Naive B cell (primary cell): ENCODE data around the gene TRPM5. TPM values are rescaled to one million over a fixed set of nuclear protein-coding genes. Genes with fewer than 3 reads are reported as not detected.

ENCODE experiments used
- ATAC-seq, 2 donors: fragments of 150-1000 bp; cut with Tn5 transposase; 2 replicates each; pipeline ENCODE4 v1.10.0; 2021; ENCODE audit warnings: low read depth in 2 of 2, mild to moderate bottlenecking in 2 of 2, moderate library complexity in 2 of 2
- DNase-seq: peaks from one replicate; pipeline ENCODE4 v3.0.0; 2022
- H3K27ac Mint-ChIP-seq, 6 donors: one replicate each; pipeline ENCODE4 v1.8.0; 2020 to 2022; ENCODE audit warnings: mild to moderate bottlenecking in 6 of 6, mixed read lengths in 6 of 6, moderate library complexity in 5 of 6, inconsistent platforms in 2 of 6
- H3K27me3 Mint-ChIP-seq, 3 donors: one replicate each; pipeline ENCODE4 v1.8.0; 2021 to 2022; ENCODE audit warnings: mixed read lengths in 3 of 3, mild to moderate bottlenecking in 1 of 3
- H3K36me3 Mint-ChIP-seq, 2 donors: one replicate each; pipeline ENCODE4 v1.8.0; 2020 to 2022; ENCODE audit warnings: mixed read lengths in 2 of 2, inconsistent platforms in 1 of 2, mild to moderate bottlenecking in 1 of 2
- H3K4me1 Mint-ChIP-seq, 3 donors: one replicate each; pipeline ENCODE4 v1.8.0; 2020 to 2022; ENCODE audit warnings: mixed read lengths in 3 of 3, inconsistent platforms in 1 of 3, mild to moderate bottlenecking in 1 of 3, moderate library complexity in 1 of 3
- H3K4me3 Mint-ChIP-seq, 8 donors: one replicate each; pipeline ENCODE4 v1.8.0; 2020 to 2022; ENCODE audit warnings: mild to moderate bottlenecking in 8 of 8, mixed read lengths in 8 of 8, moderate library complexity in 8 of 8, inconsistent platforms in 2 of 8
- H3K9me3 Mint-ChIP-seq, 7 donors: one replicate each; pipeline ENCODE4 v1.8.0; 2020 to 2022; ENCODE audit warnings: mixed read lengths in 7 of 7, mild to moderate bottlenecking in 5 of 7, inconsistent platforms in 2 of 7, moderate library complexity in 1 of 7
- polyA plus RNA-seq, 6 donors: library from polyadenylated mRNA; unstranded; fragments of 300-500 nt; fragmentation: Illumina TruSeq; gene quantifications; one replicate each; pipeline ENCODE4 v1.2.3, GENCODE V29; 2021; ENCODE audit warnings: low read depth in 6 of 6

The TRPM5 gene
- polyA plus RNA-seq, 6 donors from 2014 or later, result not detected

DNA sequence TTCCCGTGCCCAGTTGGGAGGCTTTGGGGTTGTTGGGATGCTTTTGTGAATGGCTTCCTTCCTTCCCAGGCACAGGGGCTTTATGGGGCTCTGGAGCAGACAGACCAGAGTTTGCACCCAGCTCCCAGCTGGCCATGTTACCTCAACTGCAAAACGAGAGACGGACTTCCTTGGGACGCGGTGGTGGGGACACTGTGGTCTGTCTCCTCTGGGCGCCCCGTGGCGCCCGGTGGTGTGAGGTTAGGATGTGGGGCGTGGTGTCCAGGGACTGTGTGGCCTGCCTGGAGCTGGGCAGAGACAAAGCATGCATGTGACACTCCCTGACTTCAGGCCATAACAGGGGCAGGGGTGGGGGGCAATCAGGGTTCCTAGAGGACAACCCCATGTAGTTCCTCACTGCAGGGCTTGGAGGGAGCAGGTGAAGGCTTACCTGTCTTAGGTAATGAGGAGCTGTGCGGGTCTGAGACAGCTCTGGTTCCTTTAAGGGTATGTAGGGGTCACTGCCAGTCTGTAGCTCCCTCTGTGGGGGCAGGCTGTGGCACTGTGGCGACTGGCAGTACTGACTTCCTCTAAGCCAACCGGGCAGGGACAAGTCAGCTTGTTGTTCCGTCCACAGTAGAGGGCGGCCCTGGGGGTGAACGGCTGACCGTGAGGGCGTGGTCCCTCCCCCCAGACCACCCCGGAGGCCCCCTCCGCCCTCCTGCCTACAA is 14.9 kb upstream of the TRPM5 start:
- Mint-ChIP-seq H3K36me3 (no peaks in the 10 kb centered on the region), H3K27me3 (no peaks in the 10 kb centered on the region), H3K4me3 (peak overlapping the region in 2 of 8 donors; percentile 35 to 44), H3K9me3 (no peaks in the 10 kb centered on the region), H3K4me1 (peaks cover 15 to 38% (median 26%) of the 10 kb centered on the region in 3 donors), H3K27ac (no peak overlapping the region)
- ATAC-seq, result no peak
- no peak for DNase-seq

DNA sequence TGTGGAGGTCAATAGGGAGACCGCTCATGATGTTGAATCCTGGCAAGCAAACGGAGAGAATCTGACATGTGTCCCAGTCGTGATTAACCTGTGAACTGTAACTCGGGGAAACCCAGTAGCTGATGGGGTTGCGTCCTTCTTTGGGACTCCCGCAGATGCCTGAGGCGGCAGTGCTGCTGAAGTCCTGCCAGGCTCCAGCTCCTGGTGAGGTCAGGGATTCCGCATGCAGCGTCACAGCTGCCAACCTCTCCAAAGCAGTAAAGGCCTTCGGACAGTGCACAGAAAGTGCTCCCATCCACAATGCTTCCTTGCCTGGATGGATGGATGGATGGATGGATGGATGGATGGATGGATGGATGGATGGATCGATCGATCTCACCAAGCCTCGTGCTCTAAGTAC is 14.0 kb upstream of the TRPM5 start:
- Mint-ChIP-seq H3K27me3 (no peaks in the 10 kb centered on the region), H3K4me3 (no peak overlapping the region), H3K27ac (no peak overlapping the region), H3K36me3 (no peaks in the 10 kb centered on the region), H3K9me3 (peaks cover 0 to 4% (median 0%) of the 10 kb centered on the region in 7 donors), H3K4me1 (peaks cover 9 to 32% (median 20%) of the 10 kb centered on the region in 3 donors)
- DNase-seq (no peak), ATAC-seq (no peak)

GRCh38 chr11:2453436-2453835 is 9.1 kb upstream of the TRPM5 start:
- ATAC-seq (no peak), DNase-seq (no peak)
- peaks cover 0 to 4% (median 0%) of the 10 kb centered on the region in 7 donors for H3K9me3 Mint-ChIP-seq
- no peak overlapping the region for H3K4me3 Mint-ChIP-seq
- no peaks in the 10 kb centered on the region for H3K36me3 Mint-ChIP-seq
- H3K4me1 Mint-ChIP-seq, result peaks cover 4 to 7% (median 7%) of the 10 kb centered on the region in 3 donors
- H3K27ac Mint-ChIP-seq, result no peak overlapping the region
- peaks cover 0 to 4% (median 0%) of the 10 kb centered on the region in 3 donors for H3K27me3 Mint-ChIP-seq

- Mint-ChIP-seq H3K4me3 (no peak overlapping the region), H3K27me3 (peaks cover 0 to 4% (median 0%) of the 10 kb centered on the region in 3 donors), H3K27ac (peak overlapping the region in 1 of 6 donors; percentile 59), H3K4me1 (peaks cover 9 to 12% (median 11%) of the 10 kb centered on the region in 3 donors), H3K9me3 (peaks cover 0 to 4% (median 0%) of the 10 kb centered on the region in 7 donors), H3K36me3 (no peaks in the 10 kb centered on the region)
- ATAC-seq, result no peak
- no peak for DNase-seq
Measured at GRCh38 chr11:2452321-2453012, 8.2 kb upstream of the TRPM5 start.

- Mint-ChIP-seq H3K4me3 (no peak overlapping the region), H3K4me1 (peaks cover 12 to 17% (median 16%) of the 10 kb centered on the region in 3 donors), H3K9me3 (peaks cover 0 to 4% (median 0%) of the 10 kb centered on the region in 7 donors), H3K36me3 (no peaks in the 10 kb centered on the region), H3K27ac (no peak overlapping the region), H3K27me3 (peaks cover 0 to 4% (median 0%) of the 10 kb centered on the region in 3 donors)
- DNase-seq, result no peak
- no peak for ATAC-seq
Measured at GRCh38 chr11:2451916-2452315, 7.6 kb upstream of the TRPM5 start.

DNA sequence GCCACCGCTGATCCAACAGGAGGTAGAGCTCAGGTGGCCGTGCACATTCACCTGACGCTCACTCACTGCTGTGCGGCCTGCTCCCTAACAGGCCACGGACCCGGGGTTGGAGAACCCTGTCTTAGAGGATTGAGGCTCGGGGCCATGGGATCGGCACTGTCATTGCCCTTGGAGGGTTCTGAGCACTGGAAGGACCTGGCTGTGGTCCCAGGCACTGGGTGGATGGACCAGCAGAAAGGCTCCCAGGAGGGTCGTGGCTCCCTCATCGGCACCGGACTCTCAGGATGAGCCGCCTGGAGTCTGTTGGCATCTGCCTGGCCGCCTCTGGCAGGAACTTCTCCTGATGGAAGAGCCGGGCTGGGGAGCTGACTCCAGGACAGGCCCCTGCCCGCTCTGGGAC is 7.0 kb upstream of the TRPM5 start:
- DNase-seq (no peak), ATAC-seq (no peak)
- Mint-ChIP-seq H3K36me3 (no peaks in the 10 kb centered on the region), H3K27me3 (peaks cover 0 to 5% (median 0%) of the 10 kb centered on the region in 3 donors), H3K27ac (no peak overlapping the region), H3K4me3 (no peak overlapping the region), H3K9me3 (peaks cover 0 to 4% (median 0%) of the 10 kb centered on the region in 7 donors), H3K4me1 (peaks cover 15 to 23% (median 22%) of the 10 kb centered on the region in 3 donors)

DNA sequence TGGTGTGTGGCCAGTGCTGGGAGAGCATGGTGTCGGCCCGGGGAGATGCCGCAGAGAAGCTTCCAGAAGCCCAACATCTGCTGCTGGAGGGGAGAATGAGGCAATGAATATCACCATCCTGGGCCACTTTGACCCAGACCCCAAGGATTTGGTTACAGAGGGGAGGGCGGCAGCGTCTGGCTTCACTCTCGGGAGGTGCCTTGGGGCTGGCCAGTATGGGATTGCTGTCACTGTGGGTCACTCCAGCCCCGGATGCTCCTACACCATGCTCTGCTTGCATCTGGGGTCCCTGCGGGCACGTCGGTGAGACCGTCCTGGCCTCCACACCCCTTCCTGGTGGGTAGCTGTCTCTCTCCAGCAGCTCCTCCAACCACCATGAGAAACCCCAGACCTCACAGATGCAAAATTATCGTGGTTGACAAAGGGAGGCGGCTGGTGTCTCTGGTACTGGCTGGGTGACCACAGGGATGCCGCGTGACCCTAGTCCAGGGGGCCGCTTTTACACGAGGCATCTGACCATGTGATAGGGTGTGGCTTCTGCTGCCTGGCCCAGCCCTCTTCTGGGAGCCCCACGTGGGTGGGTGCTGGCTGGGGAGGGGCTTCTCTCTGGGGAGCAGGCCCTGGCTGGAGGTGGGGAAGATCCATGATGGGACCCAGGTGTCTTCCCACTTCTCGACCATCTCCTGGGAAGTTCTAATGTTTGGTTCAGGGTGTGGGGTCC is 6.2 kb upstream of the TRPM5 start:
- no peak overlapping the region for H3K27ac Mint-ChIP-seq
- peak overlapping the region in 1 of 8 donors; percentile 47 for H3K4me3 Mint-ChIP-seq
- no peaks in the 10 kb centered on the region for H3K36me3 Mint-ChIP-seq
- peaks cover 0 to 12% (median 0%) of the 10 kb centered on the region in 3 donors for H3K27me3 Mint-ChIP-seq
- H3K9me3 Mint-ChIP-seq, result peaks cover 0 to 4% (median 0%) of the 10 kb centered on the region in 7 donors
- ATAC-seq, result no peak
- peaks cover 22 to 30% (median 26%) of the 10 kb centered on the region in 3 donors for H3K4me1 Mint-ChIP-seq
- DNase-seq, result no peak

GRCh38 chr11:2449548-2450320 is 5.4 kb upstream of the TRPM5 start:
- Mint-ChIP-seq H3K4me3 (peak overlapping the region in 1 of 8 donors; percentile 47), H3K9me3 (peaks cover 0 to 4% (median 0%) of the 10 kb centered on the region in 7 donors), H3K36me3 (no peaks in the 10 kb centered on the region), H3K4me1 (peaks cover 25 to 35% (median 30%) of the 10 kb centered on the region in 3 donors), H3K27ac (no peak overlapping the region), H3K27me3 (peaks cover 0 to 16% (median 0%) of the 10 kb centered on the region in 3 donors)
- no peak for ATAC-seq
- no peak for DNase-seq

DNA sequence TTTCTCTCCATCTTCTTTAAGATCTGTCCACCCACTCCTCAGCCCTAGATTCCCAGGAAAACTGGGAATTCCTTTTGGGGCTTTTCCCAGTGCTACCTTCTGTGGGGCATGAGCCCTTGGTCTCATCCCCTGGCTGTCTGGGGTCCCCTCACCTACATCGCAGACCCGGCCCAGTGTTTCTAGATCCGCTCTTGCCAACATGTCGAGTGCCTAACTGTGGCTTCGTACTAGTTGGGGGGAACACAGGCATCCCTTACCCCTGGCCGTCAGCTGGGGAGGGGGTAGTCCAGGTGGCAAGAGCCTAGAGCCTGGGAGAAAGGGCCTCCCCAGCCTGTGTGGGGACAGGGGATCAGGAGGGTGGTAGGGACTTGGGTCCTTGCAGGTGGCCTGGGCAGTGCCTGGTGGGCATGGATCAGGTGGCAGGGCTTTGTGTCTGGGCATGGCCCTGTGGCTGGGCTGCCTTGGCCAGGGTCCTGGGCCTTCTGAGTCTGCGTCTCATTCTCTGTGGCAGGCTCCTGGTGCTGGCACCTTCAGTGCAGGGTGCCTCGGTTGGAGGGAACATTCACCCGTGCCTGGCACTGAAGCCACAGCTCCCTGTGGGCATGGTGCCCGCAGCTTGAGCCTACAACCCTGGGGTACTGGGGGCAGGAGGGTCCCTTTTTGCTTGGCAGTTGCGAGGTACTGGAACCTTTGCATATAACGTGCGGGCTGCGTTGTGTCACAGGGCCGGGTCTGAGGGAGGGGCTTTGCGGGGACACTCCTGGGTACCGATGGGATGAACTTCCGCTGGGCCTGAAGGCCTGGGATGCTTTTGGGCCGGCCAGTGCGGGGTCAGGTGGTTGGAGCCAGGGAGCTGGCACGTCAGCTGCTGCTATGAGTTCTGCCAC is 4.6 kb upstream of the TRPM5 start:
- DNase-seq (no peak), ATAC-seq (no peak)
- Mint-ChIP-seq H3K27me3 (peaks cover 0 to 16% (median 0%) of the 10 kb centered on the region in 3 donors), H3K27ac (peak overlapping the region in 1 of 6 donors; percentile 70), H3K4me3 (peak overlapping the region; percentile 38 to 93 (median 58)), H3K9me3 (peaks cover 0 to 4% (median 0%) of the 10 kb centered on the region in 7 donors), H3K36me3 (no peaks in the 10 kb centered on the region), H3K4me1 (peaks cover 25 to 35% (median 30%) of the 10 kb centered on the region in 3 donors)

DNA sequence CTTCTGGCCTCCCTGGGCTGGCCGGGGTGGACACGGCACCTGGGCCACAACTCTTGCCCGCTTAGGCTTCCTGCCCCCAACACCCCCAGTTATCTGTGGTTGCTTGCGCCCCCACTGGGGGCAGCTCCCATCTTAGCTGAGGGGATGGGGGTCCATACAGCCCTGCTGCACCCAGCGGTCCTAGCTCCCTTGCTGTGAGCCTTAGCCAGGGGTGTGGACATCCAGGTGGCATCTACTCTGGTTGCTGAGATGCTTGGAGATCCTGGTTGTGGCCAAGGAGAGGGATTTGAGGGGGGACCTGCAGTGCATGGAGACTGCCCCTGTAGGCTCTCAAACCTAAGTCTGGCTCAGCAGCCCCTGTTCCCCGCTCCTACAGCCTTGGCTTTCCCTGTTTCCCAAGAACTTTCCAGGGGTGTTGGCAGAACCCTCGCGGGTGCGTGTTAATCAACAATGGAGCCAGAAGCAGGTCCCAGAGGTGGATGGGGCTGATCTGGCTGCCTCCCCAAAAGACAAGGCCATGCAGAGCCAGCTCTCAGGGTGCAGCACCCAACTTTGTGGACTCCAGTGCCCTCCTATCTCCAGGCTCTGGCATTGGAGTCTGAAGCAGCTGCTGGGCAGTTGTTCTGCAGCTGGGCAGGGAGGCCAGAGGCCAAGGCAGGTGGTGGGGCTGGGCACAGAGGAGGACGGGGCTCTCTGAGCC is 3.8 kb upstream of the TRPM5 start:
- DNase-seq, result no peak
- ATAC-seq, result no peak
- Mint-ChIP-seq H3K9me3 (no peaks in the 10 kb centered on the region), H3K27ac (peak overlapping the region in 1 of 6 donors; percentile 59), H3K4me1 (peaks cover 25 to 35% (median 34%) of the 10 kb centered on the region in 3 donors), H3K36me3 (no peaks in the 10 kb centered on the region), H3K4me3 (peak overlapping the region in 6 of 8 donors; percentile 92 to 95 (median 94)), H3K27me3 (peaks cover 0 to 16% (median 0%) of the 10 kb centered on the region in 3 donors)

DNA sequence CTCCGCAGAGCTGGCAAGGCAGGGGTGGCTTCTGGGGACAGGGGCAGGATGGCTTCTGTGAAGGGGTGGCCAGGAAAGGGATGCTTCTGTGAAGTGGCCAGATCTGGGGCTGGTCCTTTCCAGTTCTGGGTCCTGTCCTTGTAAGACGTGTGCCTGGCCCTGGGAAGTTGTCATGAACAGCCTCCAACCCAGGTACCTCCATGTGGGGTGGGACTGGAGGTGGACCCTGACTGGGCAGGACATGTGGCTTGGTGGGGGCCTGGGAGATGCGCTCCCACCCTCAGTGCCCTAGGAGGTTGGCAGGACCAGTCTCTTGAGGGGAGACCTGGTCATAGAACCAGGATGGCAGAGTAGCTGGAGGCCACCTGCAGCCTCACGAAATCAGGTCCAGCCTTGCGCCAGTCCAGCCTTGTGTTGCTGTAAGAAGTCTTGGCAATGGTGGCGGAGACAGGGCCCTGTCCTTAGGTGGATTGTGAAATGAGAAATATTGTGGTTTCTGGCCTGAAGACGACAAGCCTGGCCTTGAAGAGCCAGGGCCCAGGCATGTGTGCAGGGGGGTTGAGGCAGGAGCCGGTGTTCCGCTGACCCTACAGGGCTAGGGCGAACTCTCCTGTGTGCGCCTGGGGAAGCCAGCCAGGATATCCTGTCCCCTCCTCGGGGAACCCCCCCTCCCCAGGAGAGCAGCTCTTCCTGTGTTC is 3.1 kb upstream of the TRPM5 start:
- Mint-ChIP-seq H3K9me3 (no peaks in the 10 kb centered on the region), H3K27me3 (peaks cover 0 to 16% (median 1%) of the 10 kb centered on the region in 3 donors), H3K4me3 (peak overlapping the region; percentile 92 to 96 (median 94)), H3K27ac (peak overlapping the region in 5 of 6 donors; percentile 16 to 91 (median 83)), H3K4me1 (peaks cover 25 to 35% (median 34%) of the 10 kb centered on the region in 3 donors), H3K36me3 (no peaks in the 10 kb centered on the region)
- no peak for DNase-seq
- ATAC-seq, result no peak
